Hepatocyte (in vitro differentiated cells): ENCODE measurements around the gene ITGA4.

Source experiments
- EZH2 ChIP-seq: fragments of 200-600 bp; sonication (generic); IDR thresholded peaks from 2 replicates; pipeline ENCODE4 v1.6.1; 2016; ENCODE audit warnings: antibody characterized with exemption, mild to moderate bottlenecking, borderline replicate concordance
- TF ChIP-seq, protein P1 (sequence below): fragments of 200-600 bp; sonication (generic); IDR thresholded peaks from 2 replicates; pipeline ENCODE4 v1.5.1; 2016; ENCODE audit warnings: antibody characterized with exemption, mild to moderate bottlenecking; ENCODE audit not compliant: poor library complexity

- TF ChIP-seq, protein P1, sequence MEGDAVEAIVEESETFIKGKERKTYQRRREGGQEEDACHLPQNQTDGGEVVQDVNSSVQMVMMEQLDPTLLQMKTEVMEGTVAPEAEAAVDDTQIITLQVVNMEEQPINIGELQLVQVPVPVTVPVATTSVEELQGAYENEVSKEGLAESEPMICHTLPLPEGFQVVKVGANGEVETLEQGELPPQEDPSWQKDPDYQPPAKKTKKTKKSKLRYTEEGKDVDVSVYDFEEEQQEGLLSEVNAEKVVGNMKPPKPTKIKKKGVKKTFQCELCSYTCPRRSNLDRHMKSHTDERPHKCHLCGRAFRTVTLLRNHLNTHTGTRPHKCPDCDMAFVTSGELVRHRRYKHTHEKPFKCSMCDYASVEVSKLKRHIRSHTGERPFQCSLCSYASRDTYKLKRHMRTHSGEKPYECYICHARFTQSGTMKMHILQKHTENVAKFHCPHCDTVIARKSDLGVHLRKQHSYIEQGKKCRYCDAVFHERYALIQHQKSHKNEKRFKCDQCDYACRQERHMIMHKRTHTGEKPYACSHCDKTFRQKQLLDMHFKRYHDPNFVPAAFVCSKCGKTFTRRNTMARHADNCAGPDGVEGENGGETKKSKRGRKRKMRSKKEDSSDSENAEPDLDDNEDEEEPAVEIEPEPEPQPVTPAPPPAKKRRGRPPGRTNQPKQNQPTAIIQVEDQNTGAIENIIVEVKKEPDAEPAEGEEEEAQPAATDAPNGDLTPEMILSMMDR, result peak; percentile 78
- no peak for TF ChIP-seq EZH2
Observed at GRCh38 chr2:181466661-181467576, 9.7 kb downstream of the ITGA4 start.
